GM12801 (cell line): ENCODE measurements around the gene TSEN34.
"Not testable (repeated sequence)": the region's sequence is repeated elsewhere in the genome, so short reads cannot be mapped to it uniquely, and the experiment has no call there.

Source experiments
- CTCF ChIP-seq: IDR thresholded peaks from one replicate; pipeline ENCODE4 v1.5.1; 2011; ENCODE audit warnings: control low read depth; ENCODE audit not compliant: insufficient read length; ENCODE audit errors: extremely low read depth

TSEN34 gene

DNA sequence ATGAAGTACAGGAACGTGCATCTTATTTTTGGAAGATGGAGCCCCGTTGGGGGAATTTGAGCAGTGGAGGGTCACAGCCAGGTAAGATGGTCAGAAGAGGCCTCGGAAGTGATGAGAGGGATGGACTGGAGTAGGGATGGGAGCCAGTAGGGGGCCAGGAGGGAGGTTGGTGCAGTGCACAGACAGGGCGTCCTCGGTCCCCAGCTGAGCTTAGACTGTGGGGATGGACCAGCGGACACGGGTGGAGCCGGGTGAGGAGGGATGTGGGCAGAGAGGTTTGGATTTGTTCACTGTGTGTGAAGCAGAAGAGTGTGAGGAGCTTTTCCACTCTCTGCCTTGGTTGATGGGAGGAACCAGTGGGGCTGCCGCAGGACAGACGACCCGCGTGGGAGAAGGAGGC is 20.1 kb downstream of the TSEN34 start:
- TF ChIP-seq CTCF, result no peak

- no peak for TF ChIP-seq CTCF
Measured at GRCh38 chr19:54216869-54217268, 25.8 kb downstream of the TSEN34 start.

GRCh38 chr19:54218259-54218658 is 27.2 kb downstream of the TSEN34 start:
- no peak for TF ChIP-seq CTCF

GRCh38 chr19:54218960-54219661 is 28.0 kb downstream of the TSEN34 start:
- no peak for TF ChIP-seq CTCF

GRCh38 chr19:54222474-54223276 is 31.6 kb downstream of the TSEN34 start, which contains the start of gene LILRB3:
LILRB3 (minus strand) TSS chr19:54223007; CDS start chr19:54222976, 31 bp downstream.
- not testable (repeated sequence) for TF ChIP-seq CTCF

- no peak for TF ChIP-seq CTCF
Measured at GRCh38 chr19:54229146-54229545, 38.0 kb downstream of the TSEN34 start.

DNA sequence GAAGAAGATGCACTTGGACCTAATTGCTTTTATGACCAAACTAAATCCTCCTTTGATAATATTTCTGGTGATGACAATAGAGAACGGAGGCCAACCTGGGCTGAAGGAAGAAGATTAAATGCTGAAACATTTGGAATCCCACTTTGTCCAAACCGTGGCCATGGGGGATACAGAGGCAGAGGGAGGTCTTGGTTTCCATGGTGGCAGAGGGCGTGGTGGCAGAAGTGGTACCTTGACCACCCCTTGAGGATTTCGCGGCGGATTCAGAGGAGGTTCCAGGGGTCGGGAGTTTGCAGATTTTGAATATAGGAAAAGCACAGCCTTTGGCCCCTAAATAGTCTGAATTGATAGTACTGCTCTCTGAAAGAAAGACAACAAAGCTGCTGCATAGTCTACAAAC is 38.9 kb downstream of the TSEN34 start:
- TF ChIP-seq CTCF, result no peak
